CD1c-positive myeloid dendritic cell (primary cell): Measurements from ENCODE around the gene GFRA1.

Experiments
- DNase-seq: peaks from one replicate; pipeline ENCODE4 v3.0.0-alpha.2; 2016; ENCODE audit errors: extremely low spot score

GFRA1 gene

GRCh38 chr10:116271593-116272439 is 1.2 kb downstream of the GFRA1 start:
- DNase-seq: peak; percentile 48

- no peak for DNase-seq
Observed at GRCh38 chr10:116270771-116271592, 2.0 kb downstream of the GFRA1 start.

GRCh38 chr10:116270126-116270770 is 2.8 kb downstream of the GFRA1 start:
- DNase-seq: no peak

GRCh38 chr10:116269619-116270018 is 3.4 kb downstream of the GFRA1 start:
- DNase-seq: no peak

- DNase-seq: no peak
Observed at GRCh38 chr10:116268976-116269375, 4.0 kb downstream of the GFRA1 start.

GRCh38 chr10:116265686-116266085 is 7.3 kb downstream of the GFRA1 start:
- no peak for DNase-seq

- DNase-seq: no peak
Observed at GRCh38 chr10:116263870-116264655, 8.9 kb downstream of the GFRA1 start.

- DNase-seq: no peak
Observed at GRCh38 chr10:116262678-116263077, 10.3 kb downstream of the GFRA1 start.

- no peak for DNase-seq
Observed at GRCh38 chr10:116260599-116260998, 12.4 kb downstream of the GFRA1 start.

- DNase-seq: no peak
Observed at GRCh38 chr10:116259638-116260037, 13.4 kb downstream of the GFRA1 start.

- DNase-seq: no peak
Observed at GRCh38 chr10:116257785-116258184, 15.2 kb downstream of the GFRA1 start.

- no peak for DNase-seq
Observed at GRCh38 chr10:116256752-116257259, 16.2 kb downstream of the GFRA1 start.

GRCh38 chr10:116255886-116256751 is 16.9 kb downstream of the GFRA1 start:
- no peak for DNase-seq

- no peak for DNase-seq
Observed at GRCh38 chr10:116254422-116255155, 18.4 kb downstream of the GFRA1 start.

GRCh38 chr10:116253716-116254115 is 19.3 kb downstream of the GFRA1 start:
- no peak for DNase-seq

GRCh38 chr10:116251602-116252395 is 21.2 kb downstream of the GFRA1 start:
- DNase-seq: no peak

- DNase-seq: no peak
Observed at GRCh38 chr10:116247691-116248090, 25.3 kb downstream of the GFRA1 start.

GRCh38 chr10:116246263-116246662 is 26.7 kb downstream of the GFRA1 start:
- no peak for DNase-seq

- DNase-seq: no peak
Observed at GRCh38 chr10:116245156-116245555, 27.9 kb downstream of the GFRA1 start.
